ENCODE data around the gene GRM1.

GRM1 gene

GRCh38 chr6:146347090-146347489 is 318.2 kb downstream of the GRM1 start:
- Mint-ChIP-seq H3K4me3 (no peak overlapping the region), H3K4me1 (ENCODE audit: low read depth in 2 of 2) (no peaks in the 10 kb centered on the region)

GRCh38 chr6:146347690-146348089 is 318.8 kb downstream of the GRM1 start:
- Mint-ChIP-seq H3K9me3 (no peaks in the 10 kb centered on the region), H3K27ac (no peak overlapping the region), H3K4me3 (no peak overlapping the region), H3K27me3 (no peaks in the 10 kb centered on the region), H3K36me3 (ENCODE audit: insufficient read depth) (no peaks in the 10 kb centered on the region), H3K4me1 (ENCODE audit: low read depth in 2 of 2) (no peaks in the 10 kb centered on the region)
- DNase-seq (no peak), ATAC-seq (replicated peaks) (no peak)

More at GRCh38 chr6:146347090-146347489, 318.2 kb downstream of the GRM1 start:
- H3K36me3 Mint-ChIP-seq (ENCODE audit: insufficient read depth): no peaks in the 10 kb centered on the region
- ATAC-seq (replicated peaks): no peak
- no peaks in the 10 kb centered on the region for H3K9me3 Mint-ChIP-seq
- no peak for DNase-seq
- H3K27me3 Mint-ChIP-seq: no peaks in the 10 kb centered on the region
- H3K27ac Mint-ChIP-seq: no peak overlapping the region

- ATAC-seq (replicated peaks): no peak
- Mint-ChIP-seq H3K4me1 (ENCODE audit: low read depth in 2 of 2) (no peaks in the 10 kb centered on the region), H3K36me3 (ENCODE audit: insufficient read depth) (no peaks in the 10 kb centered on the region), H3K27me3 (no peaks in the 10 kb centered on the region), H3K27ac (no peak overlapping the region), H3K4me3 (no peak overlapping the region), H3K9me3 (peaks cover 0 to 2% of the 10 kb centered on the region in 2 donors)
- DNase-seq: no peak
Measured at GRCh38 chr6:146351018-146351417, 322.2 kb downstream of the GRM1 start.

GRCh38 chr6:146352163-146352562 is 323.3 kb downstream of the GRM1 start:
- Mint-ChIP-seq H3K4me1 (ENCODE audit: low read depth in 2 of 2) (no peaks in the 10 kb centered on the region), H3K4me3 (no peak overlapping the region), H3K27ac (no peak overlapping the region), H3K9me3 (peaks cover 0 to 2% of the 10 kb centered on the region in 2 donors), H3K27me3 (no peaks in the 10 kb centered on the region), H3K36me3 (ENCODE audit: insufficient read depth) (no peaks in the 10 kb centered on the region)
- no peak for ATAC-seq (replicated peaks)
- DNase-seq: no peak

GRCh38 chr6:146354451-146354850 is 325.6 kb downstream of the GRM1 start:
- H3K27ac Mint-ChIP-seq: no peak overlapping the region
- ATAC-seq (replicated peaks) (no peak), DNase-seq (no peak)
- H3K27me3 Mint-ChIP-seq: no peaks in the 10 kb centered on the region
- H3K9me3 Mint-ChIP-seq: peaks cover 0 to 4% of the 10 kb centered on the region in 2 donors
- no peaks in the 10 kb centered on the region for H3K36me3 Mint-ChIP-seq (ENCODE audit: insufficient read depth)
- H3K4me3 Mint-ChIP-seq: no peak overlapping the region
- no peaks in the 10 kb centered on the region for H3K4me1 Mint-ChIP-seq (ENCODE audit: low read depth in 2 of 2)

- no peak overlapping the region for H3K4me3 Mint-ChIP-seq
- DNase-seq (no peak), ATAC-seq (replicated peaks) (no peak)
- no peak overlapping the region for H3K27ac Mint-ChIP-seq
- H3K4me1 Mint-ChIP-seq (ENCODE audit: low read depth in 2 of 2): no peaks in the 10 kb centered on the region
- no peaks in the 10 kb centered on the region for H3K27me3 Mint-ChIP-seq
- peaks cover 0 to 5% of the 10 kb centered on the region in 2 donors for H3K9me3 Mint-ChIP-seq
- no peaks in the 10 kb centered on the region for H3K36me3 Mint-ChIP-seq (ENCODE audit: insufficient read depth)
Measured at GRCh38 chr6:146355521-146356100, 326.7 kb downstream of the GRM1 start.

GRCh38 chr6:146357578-146358430 is 328.9 kb downstream of the GRM1 start:
- no peaks in the 10 kb centered on the region for H3K4me1 Mint-ChIP-seq (ENCODE audit: low read depth in 2 of 2)
- no peaks in the 10 kb centered on the region for H3K27me3 Mint-ChIP-seq
- H3K4me3 Mint-ChIP-seq: no peak overlapping the region
- DNase-seq: no peak
- no peak overlapping the region for H3K27ac Mint-ChIP-seq
- peaks cover 0 to 6% of the 10 kb centered on the region in 2 donors for H3K9me3 Mint-ChIP-seq
- H3K36me3 Mint-ChIP-seq (ENCODE audit: insufficient read depth): no peaks in the 10 kb centered on the region
- no peak for ATAC-seq (replicated peaks)

GRCh38 chr6:146358431-146359046 is 329.7 kb downstream of the GRM1 start:
- DNase-seq: no peak
- no peaks in the 10 kb centered on the region for H3K4me1 Mint-ChIP-seq (ENCODE audit: low read depth in 2 of 2)
- no peaks in the 10 kb centered on the region for H3K27me3 Mint-ChIP-seq
- no peaks in the 10 kb centered on the region for H3K36me3 Mint-ChIP-seq (ENCODE audit: insufficient read depth)
- peaks cover 0 to 6% of the 10 kb centered on the region in 2 donors for H3K9me3 Mint-ChIP-seq
- H3K27ac Mint-ChIP-seq: no peak overlapping the region
- no peak for ATAC-seq (replicated peaks)
- no peak overlapping the region for H3K4me3 Mint-ChIP-seq

- Mint-ChIP-seq H3K4me3 (no peak overlapping the region), H3K9me3 (peaks cover 0 to 6% of the 10 kb centered on the region in 2 donors), H3K4me1 (ENCODE audit: low read depth in 2 of 2) (no peaks in the 10 kb centered on the region), H3K27ac (no peak overlapping the region), H3K36me3 (ENCODE audit: insufficient read depth) (no peaks in the 10 kb centered on the region), H3K27me3 (no peaks in the 10 kb centered on the region)
- no peak for ATAC-seq (replicated peaks)
- no peak for DNase-seq
Measured at GRCh38 chr6:146359131-146359530, 330.3 kb downstream of the GRM1 start.

- no peak for ATAC-seq (replicated peaks)
- Mint-ChIP-seq H3K36me3 (ENCODE audit: insufficient read depth) (no peaks in the 10 kb centered on the region), H3K4me1 (ENCODE audit: low read depth in 2 of 2) (no peaks in the 10 kb centered on the region), H3K4me3 (no peak overlapping the region), H3K27me3 (no peaks in the 10 kb centered on the region), H3K27ac (no peak overlapping the region), H3K9me3 (peaks cover 0 to 4% of the 10 kb centered on the region in 2 donors)
- no peak for DNase-seq
Measured at GRCh38 chr6:146361128-146361924, 332.5 kb downstream of the GRM1 start.

GRCh38 chr6:146363838-146364607 is 335.2 kb downstream of the GRM1 start:
- Mint-ChIP-seq H3K4me3 (no peak overlapping the region), H3K9me3 (peaks cover 0 to 2% of the 10 kb centered on the region in 2 donors), H3K36me3 (ENCODE audit: insufficient read depth) (no peaks in the 10 kb centered on the region), H3K27ac (no peak overlapping the region), H3K4me1 (ENCODE audit: low read depth in 2 of 2) (no peaks in the 10 kb centered on the region), H3K27me3 (no peaks in the 10 kb centered on the region)
- ATAC-seq (replicated peaks) (no peak), DNase-seq (no peak)

- no peak for ATAC-seq (replicated peaks)
- no peak overlapping the region for H3K4me3 Mint-ChIP-seq
- no peak for DNase-seq
- H3K27me3 Mint-ChIP-seq: no peaks in the 10 kb centered on the region
- H3K27ac Mint-ChIP-seq: no peak overlapping the region
- no peaks in the 10 kb centered on the region for H3K4me1 Mint-ChIP-seq (ENCODE audit: low read depth in 2 of 2)
- no peaks in the 10 kb centered on the region for H3K36me3 Mint-ChIP-seq (ENCODE audit: insufficient read depth)
- peaks cover 0 to 2% of the 10 kb centered on the region in 2 donors for H3K9me3 Mint-ChIP-seq
Measured at GRCh38 chr6:146364816-146365594, 336.1 kb downstream of the GRM1 start.
